HepG2 (cell line): ENCODE data around the gene IRS1. TPM values are rescaled to one million over a fixed set of nuclear protein-coding genes. Genes with fewer than 3 reads are reported as not detected.

Experiments
- ATF3 ChIP-seq: sonication (generic); formaldehyde crosslinking; IDR thresholded peaks from 2 replicates; pipeline ENCODE4 v1.4.0; 2020; ENCODE audit warnings: missing genetic modification reagents
- ATRX ChIP-seq: sonication (generic); formaldehyde crosslinking; IDR thresholded peaks from 2 replicates; pipeline ENCODE4 v1.4.0; 2020; ENCODE audit warnings: missing genetic modification reagents, borderline replicate concordance
- EP300 ChIP-seq, 3 experiments: sonication (generic) in 1 of 3; formaldehyde crosslinking in 1 of 3; IDR thresholded peaks; 2 replicates each; pipeline versions ENCODE4 v1.5.1 to v1.6.1; 2011 to 2020; ENCODE audit warnings: low read depth in 2 of 3, low read length in 2 of 3, borderline replicate concordance in 1 of 3, improper control_type of control experiment in 1 of 3, mild to moderate bottlenecking in 1 of 3, missing genetic modification reagents in 1 of 3, moderate library complexity in 1 of 3
- HMG20B ChIP-seq: conservative IDR thresholded peaks from 2 replicates; pipeline ENCODE4 v1.6.1; 2016; ENCODE audit warnings: missing genetic modification reagents, missing compliant biosample characterization
- KDM2A ChIP-seq: sonication (generic); formaldehyde crosslinking; IDR thresholded peaks from 2 replicates; pipeline ENCODE4 v1.4.0; 2020; ENCODE audit warnings: low read depth, missing genetic modification reagents, borderline replicate concordance
- MLXIP ChIP-seq: sonication (generic); formaldehyde crosslinking; IDR thresholded peaks from 2 replicates; pipeline ENCODE4 v1.9.0; 2021; ENCODE audit warnings: missing genetic modification reagents, borderline replicate concordance
- MXD4 ChIP-seq: IDR thresholded peaks from 2 replicates; pipeline ENCODE4 v1.6.1; 2016; ENCODE audit warnings: mild to moderate bottlenecking, missing biosample characterization, missing genetic modification reagents
- NFKB2 ChIP-seq: sonication (generic); formaldehyde crosslinking; IDR thresholded peaks from 2 replicates; pipeline ENCODE4 v1.4.0; 2020; ENCODE audit warnings: missing genetic modification reagents, borderline replicate concordance
- NKX3-1 ChIP-seq: sonication (generic); formaldehyde crosslinking; IDR thresholded peaks from 2 replicates; pipeline ENCODE4 v1.5.0; 2020; ENCODE audit warnings: missing genetic modification reagents
- NR0B2 ChIP-seq: sonication (generic); formaldehyde crosslinking; IDR thresholded peaks from 2 replicates; pipeline ENCODE4 v1.4.0; 2020; ENCODE audit warnings: mild to moderate bottlenecking, missing genetic modification reagents
- STAT6 ChIP-seq: sonication (generic); formaldehyde crosslinking; IDR thresholded peaks from 2 replicates; pipeline ENCODE4 v1.4.0; 2020; ENCODE audit warnings: missing genetic modification reagents, mild to moderate bottlenecking, borderline replicate concordance
- SUZ12 ChIP-seq: fragments of 150-350 bp; IDR thresholded peaks from 2 replicates; pipeline ENCODE4 v1.6.1; 2014; ENCODE audit warnings: low read depth, low read length
- THAP8 ChIP-seq: sonication (generic); formaldehyde crosslinking; IDR thresholded peaks from 2 replicates; pipeline ENCODE4 v1.5.1; 2020; ENCODE audit warnings: missing genetic modification reagents, mild to moderate bottlenecking, borderline replicate concordance
- WIZ ChIP-seq: sonication (generic); formaldehyde crosslinking; IDR thresholded peaks from 2 replicates; pipeline ENCODE4 v1.5.1; 2020; ENCODE audit warnings: mild to moderate bottlenecking, missing genetic modification reagents
- ZFP37 ChIP-seq: sonication (generic); formaldehyde crosslinking; IDR thresholded peaks from 2 replicates; pipeline ENCODE4 v1.4.0; 2020; ENCODE audit warnings: missing genetic modification reagents, borderline replicate concordance
- ZNF557 ChIP-seq: sonication (generic); formaldehyde crosslinking; IDR thresholded peaks from 2 replicates; pipeline ENCODE4 v1.4.0; 2020; ENCODE audit warnings: missing genetic modification reagents
- ZNF577 ChIP-seq: sonication (generic); formaldehyde crosslinking; IDR thresholded peaks from 2 replicates; pipeline ENCODE4 v1.4.0; 2020; ENCODE audit warnings: mild to moderate bottlenecking, low read depth, missing genetic modification reagents, borderline replicate concordance
- ZNF672 ChIP-seq: sonication (generic); formaldehyde crosslinking; IDR thresholded peaks from 2 replicates; pipeline ENCODE4 v1.8.1; 2022; ENCODE audit warnings: missing genetic modification reagents
- ZSCAN9 ChIP-seq: IDR thresholded peaks from 2 replicates; pipeline ENCODE4 v1.6.1; 2016; ENCODE audit warnings: borderline replicate concordance
- polyA plus RNA-seq, 8 experiments: library from polyadenylated mRNA; depleted of rRNA in 3 of 8; stranded (reverse) in 7 of 8; unstranded in 1 of 8; fragments of >200 nt; fragmentation: Illumina TruSeq in 4 of 8; extraction: Trizol in 4 of 8; gene quantifications; 2 replicates each; pipeline versions ENCODE4 v1.2.1 to v1.2.3, GENCODE V29; 2011 to 2016; ENCODE audit warnings: low read depth in 4 of 8, missing spikeins in 1 of 8, mixed read lengths in 1 of 8; ENCODE audit not compliant: insufficient read depth in 1 of 8
- total RNA-seq, 5 experiments: library from RNA; depleted of rRNA; stranded (reverse); fragments of >200 nt; fragmentation: Illumina TruSeq; extraction: Trizol; gene quantifications; 2 replicates each; pipeline ENCODE4 v1.2.3, GENCODE V29; 2016; ENCODE audit warnings: low read depth in 1 of 5

The IRS1 gene
- total and polyA plus RNA-seq, 2 of the 13 experiments (the other 11 are each of a cell fraction or from before 2014, with no cell fraction given), result 8.7 to 9.0 TPM

GRCh38 chr2:226740039-226740648, 59.5 kb downstream of the IRS1 start (continued):
- TF ChIP-seq ZSCAN9 (no peak), ZNF557 (no peak), HMG20B (no peak), MLXIP (CRISPR knock-in tag) (no peak), NR0B2 (CRISPR knock-in tag) (no peak), KDM2A (no peak), ZFP37 (no peak), ATRX (no peak), MXD4 (CRISPR knock-in tag) (no peak), SUZ12 (no peak), NKX3-1 (CRISPR knock-in tag) (no peak), EP300 (IDR thresholded peaks at IDR 0.05; ENCODE audit: low read depth in 2 of 2, low read length in 2 of 2) (0 out of 4 replicates have a peak, but pooled peaks of 1 of the 2 experiments have one; percentile 11), EP300 (CRISPR knock-in tag; IDR thresholded peaks at IDR 0.05; ENCODE audit: borderline replicate concordance) (no peak), ZNF577 (CRISPR knock-in tag) (no peak), WIZ (CRISPR knock-in tag) (no peak), STAT6 (0 out of 2 replicates have a peak, but pooled peaks have one; percentile 32), NFKB2 (CRISPR knock-in tag) (no peak), ATF3 (no peak), ZNF672 (CRISPR knock-in tag) (no peak), THAP8 (CRISPR knock-in tag) (no peak)
